Left lung (tissue), 10 donors: ENCODE results near the gene TMPRSS9. TPM values are rescaled to one million over a fixed set of nuclear protein-coding genes. Genes with fewer than 3 reads are reported as not detected.

Experiments
- ATAC-seq: fragments of 200-7000 bp; cut with Tn5 transposase; one replicate; pipeline ENCODE4 v1.9.1; 2020; ENCODE audit warnings: moderate library complexity
- DNase-seq, 4 donors: peaks; one replicate each; pipeline ENCODE4 v3.0.0-alpha.2; 2013 to 2020
- H3K27ac ChIP-seq, 2 donors: fragments of 200-600 bp; sonication (generic) in 1 of 2; one replicate each; pipeline versions ENCODE4 v1.5.0 to v1.8.0; 2020 to 2021
- H3K27me3 ChIP-seq, 2 donors: fragments of 200-600 bp; sonication (generic) in 1 of 2; one replicate each; pipeline versions ENCODE4 v1.5.0 to v1.8.0; 2020 to 2021
- H3K36me3 ChIP-seq, 2 donors: fragments of 200-600 bp; sonication (generic) in 1 of 2; one replicate each; pipeline versions ENCODE4 v1.5.0 to v1.8.0; 2020 to 2021
- H3K4me1 ChIP-seq, 2 donors: fragments of 200-600 bp; one replicate each; pipeline ENCODE4 v1.8.0; 2021
- H3K4me3 ChIP-seq, 2 donors: fragments of 200-600 bp; sonication (generic) in 1 of 2; one replicate each; pipeline versions ENCODE4 v1.5.0 to v1.8.0; 2020 to 2021; ENCODE audit warnings: mild to moderate bottlenecking in 1 of 2
- H3K9me3 ChIP-seq, 2 donors: fragments of 200-600 bp; sonication (generic) in 1 of 2; one replicate each; pipeline versions ENCODE4 v1.5.0 to v1.8.0; 2020 to 2021
- intact Hi-C, 2 donors: fragments of 100-400 bp; cut with DNase I; formaldehyde crosslinking; loops; one replicate each; pipeline versions ENCODE4 v1.11.2 to v1.14.2; 2022
- polyA plus RNA-seq, 6 donors: library from polyadenylated mRNA; unstranded; fragments of 120-200 nt; gene quantifications; one replicate each; pipeline ENCODE4 v1.2.1, GENCODE V29; 2013; ENCODE audit not compliant: insufficient read length in 6 of 6
- total RNA-seq, 2 donors: library from RNA; stranded (reverse); fragmentation: NEBNext Ultra II Directional; extraction: Animal tissue kit (Norgen Biotek cat#: 25700); gene quantifications; one replicate each; pipeline ENCODE4 v1.2.1, GENCODE V29; 2021
- TF ChIP-seq, protein P1 (sequence below), 2 donors: fragments of 200-600 bp; sonication (generic) in 1 of 2; IDR thresholded peaks; one replicate each; pipeline versions ENCODE4 v1.5.0 to v1.8.0; 2021; ENCODE audit warnings: antibody characterized with exemption in 2 of 2
- donor health status: DM: no; HTN: yes; CAD: no.
- donor health status: DM: no; HTN: no; CAD: no.

Gene TMPRSS9
- total and polyA plus RNA-seq, 8 donors = 0.45 to 1.1 (median 0.49) TPM; not detected in 2

DNA sequence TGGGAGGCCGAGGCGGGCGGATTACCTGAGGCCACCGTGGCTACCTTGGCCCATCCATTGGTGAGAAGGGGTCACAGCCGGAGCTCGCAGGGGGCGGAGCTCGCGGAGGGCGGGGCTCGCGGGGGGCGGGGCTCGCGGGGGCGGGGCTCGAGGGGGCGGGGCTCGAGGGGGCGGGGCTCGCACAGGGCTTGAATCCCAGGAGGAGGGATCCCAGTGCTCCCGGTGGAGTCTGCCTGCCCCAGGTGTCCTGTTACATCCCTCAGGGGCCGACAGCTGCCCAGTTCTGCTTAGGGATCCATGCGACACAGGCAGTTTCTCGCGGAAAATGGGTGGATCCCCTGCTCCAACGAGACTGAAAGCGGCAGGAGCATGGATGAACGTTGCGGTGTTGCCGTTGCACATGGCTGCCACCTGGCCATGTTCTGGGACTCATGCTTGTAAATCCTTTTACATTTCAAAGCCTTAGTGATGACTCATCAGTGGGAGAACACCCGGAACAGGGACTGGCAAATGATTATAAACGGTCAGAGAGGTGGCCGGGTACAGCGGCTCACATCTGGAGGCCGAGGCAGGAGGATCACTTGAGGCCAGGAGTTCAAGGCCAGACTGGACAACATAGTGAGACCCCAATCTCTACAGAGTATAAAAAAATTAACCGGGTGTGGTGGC is 25.1 kb downstream of the TMPRSS9 start:
- intact Hi-C loops = loop anchor here in 1 of 2 donors (10.0 kb wide), 1 partner anchor 110 kb away; no protein-coding TSS in a partner anchor
- H3K27ac ChIP-seq = no peak overlapping the region
- TF ChIP-seq, protein P1, sequence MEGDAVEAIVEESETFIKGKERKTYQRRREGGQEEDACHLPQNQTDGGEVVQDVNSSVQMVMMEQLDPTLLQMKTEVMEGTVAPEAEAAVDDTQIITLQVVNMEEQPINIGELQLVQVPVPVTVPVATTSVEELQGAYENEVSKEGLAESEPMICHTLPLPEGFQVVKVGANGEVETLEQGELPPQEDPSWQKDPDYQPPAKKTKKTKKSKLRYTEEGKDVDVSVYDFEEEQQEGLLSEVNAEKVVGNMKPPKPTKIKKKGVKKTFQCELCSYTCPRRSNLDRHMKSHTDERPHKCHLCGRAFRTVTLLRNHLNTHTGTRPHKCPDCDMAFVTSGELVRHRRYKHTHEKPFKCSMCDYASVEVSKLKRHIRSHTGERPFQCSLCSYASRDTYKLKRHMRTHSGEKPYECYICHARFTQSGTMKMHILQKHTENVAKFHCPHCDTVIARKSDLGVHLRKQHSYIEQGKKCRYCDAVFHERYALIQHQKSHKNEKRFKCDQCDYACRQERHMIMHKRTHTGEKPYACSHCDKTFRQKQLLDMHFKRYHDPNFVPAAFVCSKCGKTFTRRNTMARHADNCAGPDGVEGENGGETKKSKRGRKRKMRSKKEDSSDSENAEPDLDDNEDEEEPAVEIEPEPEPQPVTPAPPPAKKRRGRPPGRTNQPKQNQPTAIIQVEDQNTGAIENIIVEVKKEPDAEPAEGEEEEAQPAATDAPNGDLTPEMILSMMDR (IDR thresholded peaks at IDR 0.05) = no peak
- peaks cover 0 to 18% of the 10 kb centered on the region in 2 donors for H3K4me1 ChIP-seq
- no peaks in the 10 kb centered on the region for H3K36me3 ChIP-seq
- H3K27me3 ChIP-seq = peaks cover 0 to 70% of the 10 kb centered on the region in 2 donors
- no peak overlapping the region for H3K4me3 ChIP-seq
- peaks cover 0 to 8% of the 10 kb centered on the region in 2 donors for H3K9me3 ChIP-seq
- ATAC-seq (peak; percentile 27), DNase-seq (no peak)

DNA sequence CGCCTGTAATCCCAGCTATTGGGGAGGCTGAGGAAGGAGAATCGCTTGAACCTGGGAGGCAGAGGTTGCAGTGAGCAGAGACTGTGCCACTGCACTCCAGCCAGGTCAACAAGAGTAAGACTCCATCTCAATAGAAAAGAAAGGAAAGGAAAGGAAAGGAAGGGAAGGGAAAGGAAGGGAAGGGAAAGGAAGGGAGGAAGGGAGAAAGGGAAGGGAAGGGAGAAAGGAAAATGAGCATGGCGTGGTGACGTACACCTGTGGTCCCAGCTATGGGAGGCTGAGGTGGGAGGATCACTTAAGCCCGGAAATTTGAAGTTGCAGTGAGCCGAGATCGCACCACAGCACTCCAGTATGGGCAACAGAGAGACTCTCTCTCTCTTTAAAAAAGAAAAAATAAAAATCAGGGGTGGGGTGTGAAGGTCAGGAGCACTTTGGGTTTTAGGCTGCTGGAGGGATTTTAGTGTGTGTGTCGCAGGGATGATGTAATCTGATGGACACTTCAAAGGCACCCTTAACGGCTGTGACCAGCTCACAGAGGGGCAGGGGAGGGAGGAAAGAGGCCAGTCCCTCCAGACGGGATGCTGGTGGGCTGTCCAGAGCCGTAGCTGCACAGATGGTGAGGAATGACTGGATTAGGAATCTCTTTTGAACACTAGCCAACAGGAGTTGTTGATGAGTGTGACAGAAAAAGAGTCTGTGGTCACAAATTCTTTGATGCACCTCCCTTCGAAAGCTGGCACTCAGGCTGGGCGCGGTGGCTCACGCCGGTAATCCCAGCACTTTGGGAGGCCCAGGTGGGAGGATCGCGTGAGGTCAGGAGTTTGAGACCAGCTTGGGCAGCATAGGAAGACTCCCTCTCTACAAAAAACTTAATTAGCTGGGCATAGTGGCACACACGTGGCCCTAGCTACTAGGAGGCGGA is 27.6 kb downstream of the TMPRSS9 start:
- H3K36me3 ChIP-seq = no peaks in the 10 kb centered on the region
- TF ChIP-seq, protein P1 (IDR thresholded peaks at IDR 0.05) = no peak
- H3K4me3 ChIP-seq = no peak overlapping the region
- H3K27me3 ChIP-seq = peaks cover 0 to 51% of the 10 kb centered on the region in 2 donors
- H3K27ac ChIP-seq = no peak overlapping the region
- H3K9me3 ChIP-seq = no peaks in the 10 kb centered on the region
- intact Hi-C loops = loop anchor here in 1 of 2 donors (10.0 kb wide), 1 partner anchor 113 kb away; no protein-coding TSS in a partner anchor
- DNase-seq (no peak), ATAC-seq (no peak)
- peaks cover 0 to 18% of the 10 kb centered on the region in 2 donors for H3K4me1 ChIP-seq

DNA sequence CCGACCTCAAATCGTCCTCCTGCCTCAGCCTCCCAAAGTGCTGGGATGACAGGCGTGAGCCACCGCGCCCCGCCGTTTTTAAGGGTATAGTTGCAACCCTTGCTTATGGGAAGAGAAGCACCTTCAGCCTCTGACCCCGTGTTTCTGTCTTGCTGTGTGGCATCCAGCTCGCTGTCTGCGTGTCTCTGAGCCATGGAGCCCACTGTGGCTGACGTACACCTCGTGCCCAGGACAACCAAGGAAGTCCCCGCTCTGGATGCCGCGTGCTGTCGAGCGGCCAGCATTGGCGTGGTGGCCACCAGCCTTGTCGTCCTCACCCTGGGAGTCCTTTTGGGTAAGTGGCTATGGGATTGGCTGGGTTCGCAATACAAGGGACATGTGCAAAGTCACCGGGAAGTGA is 29.5 kb downstream of the TMPRSS9 start:
- peaks cover 0 to 39% of the 10 kb centered on the region in 2 donors for H3K27me3 ChIP-seq
- ATAC-seq = no peak
- no peaks in the 10 kb centered on the region for H3K36me3 ChIP-seq
- H3K27ac ChIP-seq = no peak overlapping the region
- peaks cover 0 to 12% of the 10 kb centered on the region in 2 donors for H3K4me1 ChIP-seq
- no peak overlapping the region for H3K4me3 ChIP-seq
- H3K9me3 ChIP-seq = no peaks in the 10 kb centered on the region
- no peak for DNase-seq
- TF ChIP-seq, protein P1 (IDR thresholded peaks at IDR 0.05) = no peak
- intact Hi-C loops = loop anchor here in 1 of 2 donors (10.0 kb wide), 1 partner anchor 115 kb away; no protein-coding TSS in a partner anchor

DNA sequence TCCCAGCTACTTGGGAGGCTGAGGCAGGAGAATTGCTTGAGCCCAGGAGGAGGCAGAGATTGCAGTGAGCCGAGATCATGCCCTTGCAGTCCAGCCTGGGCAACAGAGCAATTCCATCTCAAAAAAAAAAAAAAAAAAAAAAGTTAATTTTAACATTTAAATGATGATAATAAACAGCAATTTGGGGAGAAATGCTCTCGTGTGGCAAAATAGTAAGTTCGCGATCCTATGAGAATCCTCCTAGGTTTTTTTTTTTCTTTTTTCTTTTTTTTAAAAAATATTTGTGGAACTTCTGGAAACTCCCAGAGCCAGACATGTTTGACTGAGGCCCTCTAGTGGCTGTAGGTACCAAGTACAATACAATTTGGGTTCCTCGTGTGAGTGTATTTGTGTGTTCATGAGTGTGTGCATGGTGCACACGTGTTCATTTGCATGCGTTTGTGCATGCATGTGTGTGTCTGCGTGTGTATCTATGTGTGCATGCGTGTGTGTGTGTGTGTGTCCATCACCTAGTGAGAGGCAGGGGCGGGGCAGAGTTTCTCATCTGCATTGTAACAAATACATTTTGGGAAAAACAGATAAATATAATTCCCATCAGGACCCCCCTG is 31.2 kb downstream of the TMPRSS9 start:
- peaks cover 0 to 4% of the 10 kb centered on the region in 2 donors for H3K4me1 ChIP-seq
- H3K4me3 ChIP-seq = no peak overlapping the region
- peak in 2 of 4 donors; percentile 37 to 58 for DNase-seq
- H3K36me3 ChIP-seq = no peaks in the 10 kb centered on the region
- peak; percentile 90 for ATAC-seq
- TF ChIP-seq, protein P1 (IDR thresholded peaks at IDR 0.05) = peak; percentile 66 to 76
- no peak overlapping the region for H3K27ac ChIP-seq
- peaks cover 0 to 28% of the 10 kb centered on the region in 2 donors for H3K27me3 ChIP-seq
- intact Hi-C loops = no loop called here
- no peaks in the 10 kb centered on the region for H3K9me3 ChIP-seq
